Liver (tissue), 3 donors: ENCODE results near the gene PPP1R11.

Experiments used
- EGR1 ChIP-seq, 2 donors: IDR thresholded peaks; 2 replicates each; pipeline ENCODE4 v1.6.1; 2016 to 2018; ENCODE audit warnings: antibody characterized with exemption in 2 of 2, low read depth in 2 of 2
- HNF4A ChIP-seq, 2 donors: conservative IDR thresholded peaks; 2 replicates each; pipeline ENCODE4 v1.6.1; 2016; ENCODE audit warnings: antibody characterized with exemption in 2 of 2, mild to moderate bottlenecking in 2 of 2
- HNF4G ChIP-seq: IDR thresholded peaks from 2 replicates; pipeline ENCODE4 v1.6.1; 2016; ENCODE audit warnings: antibody characterized with exemption
- SP1 ChIP-seq: IDR thresholded peaks from 2 replicates; pipeline ENCODE4 v1.6.1; 2018; ENCODE audit warnings: antibody characterized with exemption, mild to moderate bottlenecking
- YY1 ChIP-seq: IDR thresholded peaks from 2 replicates; pipeline ENCODE4 v1.6.1; 2016; ENCODE audit warnings: antibody characterized with exemption, mild to moderate bottlenecking
- ZBTB33 ChIP-seq: IDR thresholded peaks from 2 replicates; pipeline ENCODE4 v1.6.1; 2016; ENCODE audit warnings: antibody characterized with exemption
- TF ChIP-seq, protein P1 (sequence below): fragments of 150-350 bp; IDR thresholded peaks from 2 replicates; pipeline ENCODE4 v1.5.1; 2017; ENCODE audit warnings: improper control_type of control experiment, low read depth, low read length; ENCODE audit not compliant: missing input control
- TF ChIP-seq, protein P2 (sequence below): IDR thresholded peaks from 2 replicates; pipeline ENCODE4 v1.6.1; 2016; ENCODE audit warnings: antibody characterized with exemption
- donor health status: healthy.
- donor health status: healthy.

- TF ChIP-seq ZBTB33: no peak
- TF ChIP-seq, protein P1, sequence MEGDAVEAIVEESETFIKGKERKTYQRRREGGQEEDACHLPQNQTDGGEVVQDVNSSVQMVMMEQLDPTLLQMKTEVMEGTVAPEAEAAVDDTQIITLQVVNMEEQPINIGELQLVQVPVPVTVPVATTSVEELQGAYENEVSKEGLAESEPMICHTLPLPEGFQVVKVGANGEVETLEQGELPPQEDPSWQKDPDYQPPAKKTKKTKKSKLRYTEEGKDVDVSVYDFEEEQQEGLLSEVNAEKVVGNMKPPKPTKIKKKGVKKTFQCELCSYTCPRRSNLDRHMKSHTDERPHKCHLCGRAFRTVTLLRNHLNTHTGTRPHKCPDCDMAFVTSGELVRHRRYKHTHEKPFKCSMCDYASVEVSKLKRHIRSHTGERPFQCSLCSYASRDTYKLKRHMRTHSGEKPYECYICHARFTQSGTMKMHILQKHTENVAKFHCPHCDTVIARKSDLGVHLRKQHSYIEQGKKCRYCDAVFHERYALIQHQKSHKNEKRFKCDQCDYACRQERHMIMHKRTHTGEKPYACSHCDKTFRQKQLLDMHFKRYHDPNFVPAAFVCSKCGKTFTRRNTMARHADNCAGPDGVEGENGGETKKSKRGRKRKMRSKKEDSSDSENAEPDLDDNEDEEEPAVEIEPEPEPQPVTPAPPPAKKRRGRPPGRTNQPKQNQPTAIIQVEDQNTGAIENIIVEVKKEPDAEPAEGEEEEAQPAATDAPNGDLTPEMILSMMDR: no peak
- TF ChIP-seq SP1: no peak
- TF ChIP-seq EGR1 (IDR thresholded peaks at IDR 0.05; ENCODE audit: low read depth in 2 of 2): no peak
- no peak for TF ChIP-seq HNF4A (conservative IDR thresholded peaks at IDR 0.05)
- TF ChIP-seq, protein P2, sequence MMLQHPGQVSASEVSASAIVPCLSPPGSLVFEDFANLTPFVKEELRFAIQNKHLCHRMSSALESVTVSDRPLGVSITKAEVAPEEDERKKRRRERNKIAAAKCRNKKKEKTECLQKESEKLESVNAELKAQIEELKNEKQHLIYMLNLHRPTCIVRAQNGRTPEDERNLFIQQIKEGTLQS: no peak
- no peak for TF ChIP-seq HNF4G
- no peak for TF ChIP-seq YY1
Observed at GRCh38 chr6:30102414-30102969, 35.5 kb downstream of the PPP1R11 start.
